ENCODE data around the gene TMPRSS11A.

GRCh38 chr4:67861513-67861912, 101.8 kb downstream of the TMPRSS11A start:
- TF ChIP-seq CTCF (IDR thresholded peaks at IDR 0.05) (no peak), POLR2A (IDR thresholded peaks at IDR 0.05) (no peak)
